GM21528 (cell line): Measurements from ENCODE around the gene PLOD2.
A peak's percentile ranks its signal among the peaks of the same experiment; 100 is the strongest.

Experiments used
- ATAC-seq: cut with Tn5 transposase; IDR thresholded peaks from one replicate; pipeline ENCODE4 v1.9.1; 2021; ENCODE audit warnings: mild to moderate bottlenecking, moderate library complexity; ENCODE audit not compliant: unreplicated experiment, low FRiP score

PLOD2 gene

DNA sequence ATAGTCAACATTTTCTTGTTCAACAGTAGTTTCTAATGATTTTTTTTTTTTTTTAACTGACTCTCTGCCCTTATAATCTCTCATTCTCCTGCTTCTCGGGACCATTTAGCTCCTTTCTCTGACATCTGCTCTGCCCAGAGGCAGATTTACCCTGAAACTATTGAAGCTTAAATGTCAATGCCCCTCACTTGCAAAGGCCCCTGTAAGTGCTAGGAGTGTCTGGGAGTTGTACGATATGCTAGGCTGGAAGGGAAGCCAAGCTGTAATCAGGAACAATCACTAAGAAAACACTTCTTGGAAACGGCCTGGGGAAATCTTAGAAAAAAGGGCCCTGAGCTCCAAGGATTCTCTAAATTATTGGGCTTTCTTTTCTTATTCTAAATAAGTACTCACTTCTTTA, 5.8 kb upstream of the PLOD2 start:
- no peak for ATAC-seq

DNA sequence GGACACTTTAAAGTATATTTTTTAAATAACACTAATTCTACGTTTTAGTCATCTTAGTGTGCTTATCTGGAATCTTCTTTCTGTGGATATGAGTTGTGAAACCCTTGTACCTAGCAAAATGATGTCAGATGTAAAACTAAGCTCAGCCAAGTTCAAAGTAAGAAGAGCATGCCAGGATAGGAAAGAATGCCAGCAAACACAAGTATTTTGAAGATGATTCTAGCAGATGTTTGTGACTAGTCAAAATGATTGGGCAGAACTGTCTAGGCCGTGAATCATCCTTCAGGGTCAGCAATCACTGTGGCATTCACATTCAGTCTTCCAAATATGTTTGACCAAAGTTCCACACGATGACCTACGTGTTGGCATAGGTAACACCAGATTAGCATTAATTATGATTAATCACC, 5.4 kb upstream of the PLOD2 start:
- no peak for ATAC-seq

- no peak for ATAC-seq
Observed at GRCh38 chr3:146165877-146166276, 4.9 kb upstream of the PLOD2 start.

DNA sequence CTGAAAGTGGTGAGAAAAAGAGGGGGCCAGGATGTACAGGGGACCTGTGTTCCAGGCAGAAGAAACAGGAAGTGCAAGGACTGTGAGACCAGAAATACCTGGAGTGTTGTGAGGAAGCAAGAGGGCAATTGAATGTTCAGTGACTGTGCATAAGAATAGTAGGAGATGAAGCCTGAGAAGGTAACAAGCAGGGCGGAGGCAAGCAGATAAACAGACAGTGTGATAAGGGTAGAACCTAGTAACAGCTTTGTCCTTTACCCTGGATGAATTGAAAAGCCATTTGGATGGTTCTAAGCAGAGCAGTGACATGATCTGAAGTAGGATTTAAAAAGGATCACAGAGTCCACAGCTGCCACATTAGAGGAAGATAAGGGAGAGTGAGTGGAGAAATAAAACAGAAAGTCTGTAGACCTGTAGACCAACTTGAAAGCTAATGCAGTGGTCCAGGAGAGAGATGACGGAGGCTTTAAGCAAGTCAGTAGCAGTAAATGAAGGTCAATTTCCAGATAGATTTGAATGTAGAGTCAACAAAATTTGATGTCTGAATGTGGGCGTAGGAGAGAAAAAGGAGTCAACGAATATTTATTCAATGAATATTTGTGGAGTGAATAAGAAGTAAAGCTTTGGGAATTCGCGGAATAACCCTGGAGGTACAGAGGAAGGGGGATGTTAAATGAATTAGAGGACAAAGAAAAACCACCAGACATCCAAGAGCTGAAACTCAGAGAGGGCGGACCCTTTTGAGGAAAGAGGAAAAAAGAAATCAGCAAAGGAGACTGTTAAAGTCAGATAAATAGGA, 4.2 kb upstream of the PLOD2 start:
- no peak for ATAC-seq

DNA sequence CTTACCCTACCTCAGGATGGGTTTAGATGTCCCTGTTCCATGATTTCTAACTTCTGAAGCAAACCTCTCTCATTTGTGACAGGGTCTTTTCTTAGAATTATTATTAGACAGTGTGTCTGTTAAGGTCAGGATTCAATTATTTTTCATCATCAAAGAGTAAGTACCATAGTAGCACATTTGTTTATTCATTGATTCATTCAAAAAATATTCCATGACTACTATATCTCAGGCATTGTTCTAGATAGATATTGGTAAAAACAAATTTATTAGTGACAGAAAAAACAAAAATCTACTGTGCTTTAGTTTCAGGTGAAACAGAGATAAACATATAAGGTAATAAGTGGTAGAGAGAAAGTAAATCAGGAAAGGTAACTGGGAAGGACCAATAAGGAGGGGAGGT, 3.5 kb upstream of the PLOD2 start:
- no peak for ATAC-seq

DNA sequence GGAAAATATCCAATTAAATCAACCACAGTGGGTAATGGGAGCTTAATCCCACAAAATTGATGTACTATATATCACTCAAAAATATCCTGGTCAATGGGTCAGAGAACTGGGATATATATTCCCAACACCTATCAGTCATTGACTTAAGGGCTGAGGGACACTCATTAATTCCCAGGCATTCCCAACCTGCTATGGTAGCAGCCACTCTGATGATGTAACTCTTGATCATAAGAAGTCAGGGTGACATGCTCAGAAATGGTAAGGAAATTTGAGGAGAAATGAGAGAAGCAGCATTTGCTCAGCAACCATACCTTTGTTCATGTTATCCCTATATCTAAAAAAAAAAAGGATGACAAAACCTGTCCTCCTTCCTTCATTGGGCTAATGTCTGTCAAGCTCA, 3.1 kb upstream of the PLOD2 start:
- no peak for ATAC-seq

DNA sequence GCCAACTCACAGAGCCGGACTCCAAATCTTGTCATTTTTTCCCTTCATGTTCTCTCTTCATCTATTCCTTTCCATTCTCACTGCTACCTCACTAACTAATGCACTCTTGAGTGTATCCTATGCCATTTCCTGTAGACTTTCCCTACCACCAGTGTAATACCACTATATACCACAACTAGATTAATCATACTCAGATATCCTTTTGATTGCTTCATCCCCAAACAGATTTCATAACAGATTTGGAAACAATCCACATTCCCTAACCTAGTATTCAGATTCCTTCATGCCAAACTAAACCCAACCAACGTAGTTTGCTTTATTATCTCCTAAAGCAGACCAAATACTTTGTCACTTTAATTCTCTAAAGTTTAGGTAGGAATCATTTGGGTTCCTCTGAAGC, 2.6 kb upstream of the PLOD2 start:
- ATAC-seq, result no peak

DNA sequence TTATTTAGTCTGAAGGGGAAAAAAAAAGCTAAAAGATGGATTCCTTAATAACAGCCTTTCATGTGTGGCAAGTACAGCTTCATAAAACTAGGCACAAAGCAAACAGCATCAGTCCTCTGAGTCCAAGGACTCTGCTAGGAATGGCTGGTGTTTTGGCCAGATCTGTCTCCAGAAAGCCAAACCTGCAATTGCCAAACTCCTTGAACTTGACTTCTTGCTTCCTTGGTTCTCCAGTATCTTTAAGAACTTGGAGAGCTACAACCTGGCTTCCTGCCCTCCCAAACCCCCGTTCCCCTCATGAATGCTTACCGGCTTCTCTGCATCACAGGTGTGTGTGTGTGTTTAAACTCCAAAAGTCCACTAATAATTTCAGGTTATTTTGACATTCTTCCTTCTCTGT, 1.6 kb upstream of the PLOD2 start:
- ATAC-seq, result no peak

GRCh38 chr3:146161663-146162002, 649 bp upstream of the PLOD2 start:
- ATAC-seq, result no peak

- ATAC-seq, result peak; percentile 32
Observed at GRCh38 chr3:146160321-146160963, 542 bp downstream of the PLOD2 start.

DNA sequence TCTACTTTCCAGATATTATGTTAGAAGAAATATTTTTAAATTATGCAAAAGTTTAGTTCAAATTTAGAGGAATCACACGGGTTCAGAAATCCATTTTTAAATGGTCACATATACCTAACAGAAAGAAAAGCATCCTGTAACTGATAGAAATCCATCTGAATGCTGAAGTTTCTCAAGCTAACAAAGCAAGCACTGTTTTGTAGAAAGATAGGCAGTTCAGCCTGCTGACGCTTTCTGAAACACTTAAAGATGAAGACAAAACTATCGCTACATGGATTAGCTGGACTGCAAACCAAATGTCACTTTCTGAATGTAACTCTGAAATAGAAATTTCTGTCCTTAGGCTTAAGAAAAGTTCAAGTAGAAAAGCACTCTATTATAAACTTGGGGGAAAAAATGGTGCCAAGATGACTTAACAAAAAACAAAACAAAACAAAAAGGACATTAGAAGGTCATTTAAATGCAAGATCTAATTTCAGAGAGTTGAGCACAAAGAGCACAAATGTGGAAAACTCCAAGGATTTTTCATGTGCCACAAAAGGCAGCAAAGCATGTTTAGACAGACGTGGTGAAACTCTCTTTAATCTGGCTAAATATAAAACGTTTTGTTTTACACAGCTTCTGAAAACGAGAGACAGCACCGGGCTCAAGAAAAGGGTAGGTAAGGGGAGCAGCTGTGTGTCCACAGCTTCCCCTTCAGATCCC, 1.2 kb downstream of the PLOD2 start:
- ATAC-seq, result no peak

DNA sequence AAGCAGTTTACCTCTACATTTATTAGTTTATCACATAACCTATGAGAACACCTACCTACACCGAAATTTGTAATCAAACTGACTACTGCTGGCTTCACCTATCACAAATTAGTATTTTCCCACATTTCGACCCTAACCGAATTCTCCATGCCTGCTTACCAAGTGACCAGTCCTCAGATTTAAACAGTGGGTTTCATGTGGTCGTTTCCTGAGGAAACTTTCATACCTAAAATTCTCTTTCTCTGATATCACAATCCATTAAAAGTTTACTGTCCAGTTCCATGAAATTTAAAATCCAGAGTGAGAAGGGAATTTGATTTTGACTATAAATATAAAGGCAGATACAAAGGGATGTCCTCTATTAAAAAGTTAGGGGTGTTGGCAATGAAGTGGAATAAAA, 1.9 kb downstream of the PLOD2 start:
- no peak for ATAC-seq

DNA sequence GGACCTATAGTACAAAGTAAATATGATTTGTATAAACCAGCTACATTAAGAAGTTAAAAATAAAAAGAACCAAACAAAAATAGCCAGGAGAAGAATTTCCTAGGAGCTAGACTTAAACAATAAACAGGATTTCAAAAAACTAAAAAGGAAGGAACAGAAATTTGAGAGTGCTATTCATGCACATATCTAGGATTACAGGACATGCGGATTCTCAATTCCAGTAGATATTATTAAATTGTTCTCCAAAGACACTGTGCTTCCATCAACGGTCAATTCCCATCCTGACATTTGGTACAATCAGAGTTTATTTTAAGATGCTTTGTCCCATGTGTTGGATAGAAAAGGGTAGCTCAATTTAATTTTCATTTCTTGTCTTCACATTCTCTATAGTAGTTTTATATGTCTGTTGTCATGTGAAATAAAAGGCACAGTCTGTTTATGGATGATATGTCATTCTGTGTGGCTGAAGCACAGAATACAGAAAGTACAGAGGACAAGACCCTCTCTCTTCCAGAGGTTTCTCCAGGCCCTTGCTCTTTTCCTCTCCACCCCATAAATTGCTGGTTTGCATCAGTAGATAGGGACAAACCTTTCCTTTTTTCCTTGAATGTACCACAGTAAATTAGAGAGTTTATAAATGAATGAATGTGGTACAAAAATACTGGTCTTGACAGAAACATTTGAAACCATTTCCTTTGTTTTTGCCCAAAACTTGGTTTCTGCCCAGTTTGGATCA, 3.5 kb downstream of the PLOD2 start:
- ATAC-seq, result no peak

DNA sequence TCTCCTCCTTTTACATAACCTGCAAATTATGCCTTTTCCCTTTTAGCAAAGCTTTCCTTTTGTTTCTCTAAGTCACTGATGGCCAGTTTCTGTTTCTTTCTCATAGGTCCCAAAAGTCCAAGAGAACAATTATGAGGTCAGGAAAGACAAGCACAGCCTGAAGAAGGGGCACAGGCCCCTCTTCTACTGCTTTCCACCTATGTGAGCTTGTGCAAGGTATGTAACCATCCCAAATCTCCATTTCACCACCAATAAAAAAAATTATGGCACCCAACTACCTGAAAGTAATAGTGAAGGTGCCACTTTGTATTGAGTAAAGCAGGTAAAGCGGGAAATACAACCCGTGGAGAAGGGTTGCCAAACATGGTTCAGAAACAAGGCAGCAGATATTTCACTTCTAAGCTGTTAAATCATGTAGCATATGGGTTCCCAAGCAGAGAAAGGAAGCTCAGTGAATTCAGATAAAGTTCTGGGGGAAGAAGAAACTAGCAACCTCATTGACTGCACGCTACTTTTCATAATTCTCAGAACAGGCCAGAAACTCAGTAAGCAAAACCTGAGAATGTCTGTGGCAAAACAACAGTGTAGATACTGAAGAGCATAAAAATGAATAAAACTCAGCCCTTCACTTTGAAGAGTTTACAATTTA, 4.2 kb downstream of the PLOD2 start:
- ATAC-seq, result no peak

- ATAC-seq, result no peak
Observed at GRCh38 chr3:146156095-146156494, 4.9 kb downstream of the PLOD2 start.

DNA sequence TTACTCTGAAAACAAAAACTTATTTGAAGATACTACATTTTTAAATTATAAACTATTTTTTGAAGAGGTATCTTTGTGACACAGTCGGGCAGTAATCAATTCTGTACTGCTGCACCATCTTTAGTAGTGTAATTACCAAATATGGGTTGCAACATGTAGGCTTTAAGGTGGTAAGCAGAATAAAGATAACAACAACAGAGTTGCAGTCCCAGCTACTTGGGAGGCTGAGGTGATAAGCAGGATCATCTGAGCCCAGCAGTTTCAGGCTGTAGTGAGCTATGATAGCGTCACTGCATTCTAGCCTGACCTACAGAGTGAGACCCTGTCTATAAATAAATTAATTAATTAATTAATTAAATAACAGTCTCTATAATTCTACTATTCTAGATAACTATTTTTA, 6.0 kb downstream of the PLOD2 start:
- no peak for ATAC-seq

DNA sequence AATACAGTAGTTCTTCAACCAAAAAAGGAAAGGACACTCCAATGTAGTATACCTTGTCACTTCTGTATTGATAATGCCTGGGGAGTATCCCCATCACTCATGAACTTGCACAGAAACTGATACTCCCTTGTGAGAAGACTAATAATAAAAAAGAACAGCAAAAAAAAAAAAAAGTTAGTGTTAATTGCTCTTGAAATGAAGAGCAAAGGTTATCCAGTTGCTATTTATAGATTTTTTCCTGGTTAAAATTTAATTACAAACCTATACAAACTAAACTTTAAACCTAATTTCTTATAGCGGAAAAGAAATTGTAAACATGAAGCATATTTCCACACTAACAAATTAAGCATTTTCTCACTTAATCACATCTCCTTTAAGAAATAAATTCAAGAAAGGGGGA, 6.7 kb downstream of the PLOD2 start:
- ATAC-seq, result no peak

DNA sequence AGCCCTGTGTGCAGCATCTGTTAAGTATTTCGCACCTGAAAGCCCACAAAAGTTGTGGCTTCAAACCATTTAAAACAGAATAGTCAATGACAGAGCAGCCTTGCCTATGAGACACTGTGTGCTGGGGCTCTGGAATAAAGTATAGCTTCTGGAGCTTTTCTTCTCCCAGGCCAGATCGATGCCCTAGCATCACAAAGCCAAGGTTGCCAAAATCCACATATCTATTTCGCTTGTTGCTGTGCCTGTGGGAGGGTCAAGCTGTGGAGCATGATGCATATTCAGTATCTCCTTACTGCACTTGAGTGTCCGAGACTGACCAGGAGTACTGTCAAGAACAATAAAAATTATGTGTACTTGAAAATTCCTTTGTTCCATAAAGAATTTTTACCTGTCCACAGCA, 7.6 kb downstream of the PLOD2 start:
- no peak for ATAC-seq

DNA sequence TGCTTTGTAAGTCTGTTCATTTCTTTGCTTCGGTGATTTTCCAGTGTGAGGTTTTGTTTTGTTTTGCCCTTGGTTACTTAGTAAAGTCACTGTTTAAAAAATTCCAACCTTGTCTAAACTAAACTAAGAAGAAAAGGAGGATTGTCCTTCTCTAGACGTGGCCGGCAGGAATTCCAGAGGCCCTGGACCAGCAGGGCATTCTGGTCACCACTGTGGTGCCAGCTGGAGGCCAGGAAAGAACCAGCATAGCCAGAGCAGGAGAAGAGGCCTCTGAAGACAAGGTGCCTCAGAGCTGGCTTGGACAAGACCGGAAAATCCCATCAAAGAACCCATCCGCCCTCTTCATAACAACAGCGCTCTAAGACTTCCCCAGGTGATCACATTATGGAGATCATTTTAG, 8.2 kb downstream of the PLOD2 start:
- ATAC-seq, result no peak

GRCh38 chr3:146148468-146148931, 12.5 kb downstream of the PLOD2 start:
- ATAC-seq, result no peak

DNA sequence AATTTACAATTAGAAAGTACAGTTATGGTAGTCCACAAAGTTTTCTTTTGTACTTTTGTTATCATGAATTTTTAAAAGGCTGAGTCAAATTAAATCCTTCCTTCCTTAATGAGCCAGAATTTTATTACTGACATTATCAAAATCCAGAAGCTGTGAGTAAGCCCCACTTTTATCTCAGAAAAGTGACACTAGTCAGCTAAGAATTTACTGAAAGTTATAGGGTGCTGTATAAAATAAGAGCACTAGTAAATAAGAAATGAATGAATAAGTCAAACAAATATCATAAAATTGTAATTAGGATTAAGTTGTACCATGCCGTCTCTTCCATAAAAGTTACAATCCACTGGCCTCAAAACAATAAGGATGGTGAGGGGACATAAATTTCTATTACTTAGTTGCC, 15.3 kb downstream of the PLOD2 start:
- ATAC-seq, result no peak
